G401 (cell line): Measurements from ENCODE around the gene TMEM151B. TPM values are rescaled to one million over a fixed set of nuclear protein-coding genes. Genes with fewer than 3 reads are reported as not detected.
"Not testable (repeated sequence)": the region's sequence is repeated elsewhere in the genome, so short reads cannot be mapped to it uniquely, and the experiment has no call there.

ENCODE experiments used
- DNase-seq: peaks from one replicate; pipeline ENCODE4 v3.0.0-alpha.2; 2015; ENCODE audit warnings: low spot score
- in situ Hi-C: cut with HindIII; loops from 2 replicates; pipeline ENCODE4 v1.10.0; 2016; ENCODE audit warnings: low sequenced_read_pairs, mixed read lengths
- total RNA-seq: library from RNA; depleted of rRNA; stranded (reverse); fragments of >200 nt; shearing (Covaris generic); gene quantifications from 2 replicates; pipeline ENCODE4 v1.2.3, GENCODE V29; 2014

TMEM151B gene
- total RNA-seq, 1 experiment from 2014 or later: 14.6 TPM

DNA sequence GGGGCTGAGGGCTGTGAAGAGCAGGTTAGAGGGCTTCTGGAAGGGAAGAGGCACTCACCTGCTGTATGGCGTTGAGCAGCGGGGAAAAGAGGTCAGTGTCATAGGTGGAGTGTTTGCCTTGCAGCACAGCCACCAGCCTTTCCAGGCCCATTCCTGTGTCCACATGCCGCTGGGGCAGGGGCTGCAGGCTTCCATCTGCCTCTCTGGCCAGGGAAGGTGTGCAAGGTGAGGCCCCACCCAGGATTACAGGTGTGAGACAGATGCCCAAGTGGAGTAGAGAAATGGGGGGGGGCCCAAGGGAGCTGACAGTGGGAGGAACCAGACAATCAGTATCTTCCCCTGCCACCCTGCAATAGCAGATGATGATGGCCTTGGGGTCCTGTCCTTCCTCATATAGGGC, 40.0 kb downstream of the TMEM151B start:
- in situ Hi-C loops: no loop called here

DNA sequence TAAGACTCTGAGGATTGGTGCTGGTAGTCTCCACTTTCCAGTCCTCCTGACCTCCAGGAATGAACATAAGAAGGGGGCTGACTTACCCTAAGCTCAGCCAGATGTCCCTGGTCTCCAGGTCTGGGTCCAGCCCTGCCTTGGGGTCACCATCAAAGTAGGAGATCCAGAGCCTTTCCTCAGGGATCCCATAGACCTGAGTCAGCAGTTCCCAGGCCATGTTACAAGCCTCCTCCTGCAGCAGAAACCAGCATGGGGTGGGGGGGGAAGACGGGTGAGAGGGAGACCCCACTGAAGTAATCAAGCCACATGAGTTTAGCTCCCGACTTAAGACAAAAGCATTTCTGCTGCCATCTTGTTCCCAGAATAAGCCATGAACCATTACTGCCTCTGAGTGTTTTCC, 41.1 kb downstream of the TMEM151B start:
- in situ Hi-C loops: no loop called here
- DNase-seq: no peak

More for the DNA sequence above, 40.0 kb downstream of the TMEM151B start:
- no peak for DNase-seq

DNA sequence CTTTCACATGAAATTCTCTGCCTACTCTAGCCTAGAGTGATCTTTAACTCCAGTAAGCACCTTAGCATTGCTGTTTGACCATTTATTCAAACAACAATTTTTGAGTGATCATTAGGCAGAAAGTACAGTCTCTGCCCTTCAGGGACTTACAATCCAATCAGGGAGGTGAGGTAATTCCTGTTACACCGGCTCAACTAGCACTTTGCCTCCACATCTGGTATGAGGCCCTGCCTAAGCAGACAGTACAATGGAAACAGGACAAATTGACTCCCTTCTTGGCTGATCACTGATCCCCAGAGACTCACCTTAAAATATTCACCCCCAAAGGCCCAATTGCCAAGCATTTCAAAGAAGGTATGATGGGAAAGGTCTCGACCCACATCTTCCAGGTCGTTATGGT, 41.5 kb downstream of the TMEM151B start:
- in situ Hi-C loops: no loop called here
- no peak for DNase-seq

DNA sequence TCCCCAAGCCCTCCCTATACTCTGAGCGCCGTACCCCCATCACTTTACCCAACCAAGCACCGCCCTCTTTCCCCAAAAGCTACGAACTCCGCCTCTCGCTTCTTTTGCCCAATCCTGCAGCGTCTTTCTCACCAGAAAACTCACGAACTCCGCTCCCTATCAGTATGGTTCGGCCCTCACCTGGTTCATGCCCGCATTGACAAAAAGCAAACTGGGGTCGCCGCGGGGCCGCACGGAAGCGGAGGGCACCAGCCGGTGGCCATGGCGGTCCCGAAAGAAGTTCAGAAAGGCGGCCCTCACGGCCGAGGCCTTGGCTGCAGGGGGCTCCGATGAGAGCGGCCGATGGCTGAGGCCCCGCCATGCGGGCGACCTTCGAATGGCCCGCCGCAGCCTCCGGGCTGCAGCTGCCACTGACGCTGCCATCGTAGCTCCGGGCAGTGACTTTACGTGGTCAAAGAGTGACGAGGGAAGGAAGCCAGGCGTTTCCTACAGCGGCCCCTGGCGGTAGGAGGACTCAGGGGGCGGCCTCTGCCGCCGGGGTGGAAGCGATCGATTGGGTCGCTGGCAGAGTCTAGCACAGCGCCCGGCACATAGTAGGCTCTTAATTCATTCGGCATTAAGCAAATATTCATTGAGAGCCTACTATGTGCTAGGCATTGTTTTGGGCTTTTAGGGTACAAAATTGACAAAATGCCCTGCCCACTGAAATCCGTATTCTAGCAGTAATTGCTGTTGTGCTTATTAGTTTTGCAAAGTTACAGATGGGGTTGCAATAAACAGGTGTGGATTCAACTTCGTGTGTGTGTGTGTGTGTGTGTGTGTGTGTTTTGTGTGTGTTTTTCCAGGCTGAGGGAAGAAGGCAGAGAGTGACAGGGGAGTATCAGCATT, 42.9 kb downstream of the TMEM151B start, which contains the start of gene AARS2:
TSS of gene AARS2 (minus strand) at position 447 of the 888 bp plus-strand sequence. CDS start at position 423, 24 bp downstream.
- peak; percentile 87 for DNase-seq
- in situ Hi-C loops: no loop called here

DNA sequence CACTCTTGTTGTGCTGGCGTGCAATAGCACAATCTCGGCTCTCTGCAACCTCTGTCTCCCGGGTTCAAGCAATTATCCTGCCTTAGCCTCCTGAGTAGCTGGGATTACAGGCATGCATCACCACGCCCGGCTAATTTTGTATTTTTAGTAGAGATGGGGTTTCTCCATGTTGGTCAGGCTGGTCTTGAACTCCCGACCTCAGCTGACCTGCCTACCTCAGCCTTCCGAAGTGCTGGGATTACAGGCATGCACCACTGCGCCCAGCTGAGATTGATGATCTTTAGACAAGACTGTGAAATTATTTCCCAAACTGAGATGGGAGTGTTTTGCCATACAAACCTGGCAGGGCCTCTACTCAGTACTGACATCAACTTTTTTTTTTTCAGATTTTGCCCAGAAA, 44.4 kb downstream of the TMEM151B start:
- DNase-seq, in situ Hi-C loops: not testable (repeated sequence)

DNA sequence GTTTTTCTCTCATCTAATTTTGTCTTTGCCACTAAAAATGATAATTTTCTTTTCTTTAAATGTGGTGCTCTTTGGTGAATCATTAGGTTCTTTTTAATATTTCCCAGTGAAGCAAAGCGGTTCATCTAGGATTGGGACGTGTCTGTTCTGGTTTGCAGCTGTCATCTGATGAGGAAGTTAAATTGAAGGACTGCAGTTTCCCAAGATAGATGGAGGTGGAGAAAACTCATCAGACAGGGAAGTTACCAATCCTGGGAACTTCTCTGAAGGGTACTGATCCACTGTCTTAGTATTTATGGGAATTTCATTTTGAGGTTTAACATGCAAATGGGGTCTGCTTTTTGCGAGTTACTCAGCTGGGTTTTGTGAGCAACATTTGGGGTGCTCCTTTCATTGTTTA, 45.3 kb downstream of the TMEM151B start:
- in situ Hi-C loops: no loop called here
- DNase-seq: no peak

DNA sequence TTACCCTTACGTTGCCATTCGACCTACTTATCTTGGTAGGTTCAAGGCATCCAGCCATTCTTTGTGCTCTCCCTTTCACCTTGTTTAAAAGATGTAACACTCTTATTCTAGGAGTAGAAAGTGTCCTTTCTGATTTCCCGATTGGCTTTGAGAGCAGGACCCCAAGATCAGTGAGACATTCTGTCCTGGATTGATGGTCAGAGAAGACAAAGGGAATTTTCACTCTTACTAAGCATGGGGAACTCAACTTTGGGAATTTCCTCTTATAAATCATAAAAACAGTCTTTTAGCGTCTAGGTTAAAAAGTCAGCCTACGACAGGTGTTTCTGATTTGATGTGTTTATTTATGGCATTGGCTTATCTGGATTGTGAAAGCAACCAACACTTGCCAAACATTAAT, 45.7 kb downstream of the TMEM151B start:
- in situ Hi-C loops: no loop called here
- DNase-seq: no peak

DNA sequence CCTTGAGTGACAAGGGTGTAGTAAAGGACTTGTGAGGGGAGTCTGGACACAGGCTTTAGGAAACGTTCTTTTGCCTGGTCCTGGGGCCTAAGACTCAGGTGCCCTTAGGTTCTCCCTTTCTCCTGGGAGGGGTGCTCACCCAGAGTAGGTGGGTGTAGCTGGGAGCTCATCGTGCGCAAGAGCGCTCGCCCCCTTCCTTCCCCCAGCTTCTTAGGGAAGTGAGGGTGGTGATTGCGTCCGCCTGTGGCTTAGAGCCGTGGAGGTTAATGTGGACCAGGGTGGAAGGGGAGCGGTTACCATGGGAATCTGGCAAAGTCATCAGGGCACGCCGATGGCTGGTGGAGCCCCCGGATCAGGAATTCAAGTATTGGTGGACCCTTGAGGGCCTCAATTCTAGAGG, 46.2 kb downstream of the TMEM151B start:
- in situ Hi-C loops: no loop called here

DNA sequence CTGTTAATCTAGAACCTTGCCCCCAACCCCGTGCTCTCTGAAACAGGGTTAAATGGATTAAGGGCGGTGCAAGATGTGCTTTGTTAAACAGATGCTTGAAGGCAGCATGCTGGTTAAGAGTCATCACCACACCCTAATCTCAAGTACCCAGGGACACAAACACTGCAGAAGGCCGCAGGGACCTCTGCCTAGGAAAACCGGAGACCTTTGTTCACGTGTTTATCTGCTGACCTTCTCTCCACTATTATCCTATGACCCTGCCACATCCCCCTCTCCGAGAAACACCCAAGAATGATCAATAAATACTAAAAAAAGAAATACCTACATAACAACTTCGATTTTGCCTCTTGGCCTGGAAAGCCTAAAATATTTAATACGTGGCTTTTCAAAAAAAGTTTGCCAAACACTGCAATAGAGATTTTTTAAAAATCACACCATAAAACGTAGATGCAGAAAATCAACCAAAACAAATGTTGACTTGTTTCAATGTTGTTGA, 46.9 kb downstream of the TMEM151B start:
- not testable (repeated sequence) for DNase-seq

More for the DNA sequence above, 46.2 kb downstream of the TMEM151B start:
- no peak for DNase-seq

DNA sequence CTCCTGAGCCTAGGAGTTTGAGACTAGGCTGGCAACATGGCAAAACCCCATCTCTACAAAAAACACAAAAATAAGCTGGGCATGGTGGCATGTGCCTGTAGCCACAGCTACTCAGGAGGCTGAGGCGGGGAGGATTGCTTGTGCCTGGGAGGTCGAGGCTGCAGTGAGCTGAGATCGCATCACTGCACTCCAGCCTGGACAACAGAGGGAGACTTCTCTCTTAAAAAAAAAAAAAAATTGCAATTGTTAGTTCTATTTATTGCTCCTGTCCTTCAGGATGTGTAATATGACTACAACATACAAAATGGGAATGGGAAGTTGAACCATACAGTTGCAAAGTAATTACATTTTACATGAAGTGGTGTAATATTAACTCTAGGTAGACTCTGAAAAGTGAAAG, 51.0 kb downstream of the TMEM151B start:
- in situ Hi-C loops: no loop called here
- DNase-seq: no peak

More for the DNA sequence above, 46.9 kb downstream of the TMEM151B start:
- in situ Hi-C loops: not testable (repeated sequence)

DNA sequence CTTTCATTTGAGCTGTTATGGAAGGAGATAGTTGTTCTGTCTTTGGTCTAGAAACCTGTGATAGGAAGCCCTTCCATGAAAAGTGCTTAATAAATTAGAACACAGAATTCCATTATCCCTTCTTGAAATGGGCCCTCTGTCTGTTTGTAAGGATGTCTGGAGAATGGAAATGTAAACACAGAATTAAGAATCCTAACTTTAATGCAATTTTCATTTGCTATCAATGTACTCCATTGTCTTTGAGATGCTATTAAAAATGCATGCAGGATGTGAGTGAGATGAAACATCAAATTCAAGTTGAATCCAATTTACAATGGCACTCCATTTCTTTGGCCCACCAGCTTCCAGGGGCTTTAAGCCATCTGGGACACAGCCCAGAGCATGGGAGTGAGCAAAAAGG, 56.8 kb downstream of the TMEM151B start:
- DNase-seq: no peak
- in situ Hi-C loops: no loop called here

DNA sequence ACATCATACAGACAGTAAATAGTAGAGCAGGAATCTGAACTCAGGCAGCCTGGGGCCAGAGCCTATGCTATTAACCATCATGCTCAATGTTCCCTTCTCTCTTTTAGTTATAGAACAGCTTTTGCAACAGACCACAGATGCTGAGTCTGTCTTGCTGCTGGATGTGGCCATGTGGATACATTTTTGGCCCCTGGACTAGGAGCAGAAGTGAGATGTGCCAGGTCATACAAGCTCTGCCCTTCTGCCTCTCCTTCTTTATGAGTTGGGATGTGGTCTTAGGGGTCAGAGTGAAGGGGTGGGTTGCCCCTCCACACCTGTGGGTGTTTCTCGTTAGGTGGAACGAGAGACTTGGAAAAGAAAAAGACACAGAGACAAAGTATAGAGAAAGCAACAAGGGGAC, 57.5 kb downstream of the TMEM151B start:
- no peak for DNase-seq
- in situ Hi-C loops: no loop called here

DNA sequence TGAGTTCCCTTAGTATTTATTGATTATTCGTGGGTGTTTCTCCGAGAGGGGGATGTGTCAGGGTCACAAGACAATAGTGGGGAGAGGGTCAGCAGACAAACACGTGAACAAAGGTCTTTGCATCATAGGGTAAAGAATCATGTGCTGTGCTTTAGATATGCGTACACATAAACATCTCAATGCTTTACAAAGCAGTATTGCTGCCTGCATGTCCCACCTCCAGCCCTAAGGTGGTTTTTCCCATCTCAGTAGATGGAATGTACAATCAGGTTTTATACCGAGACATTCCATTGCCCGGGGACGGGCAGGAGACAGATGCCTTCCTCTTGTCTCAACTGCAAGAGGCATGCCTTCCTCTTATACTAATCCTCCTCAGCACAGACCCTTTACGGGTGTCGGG, 58.0 kb downstream of the TMEM151B start:
- in situ Hi-C loops, DNase-seq: not testable (repeated sequence)

DNA sequence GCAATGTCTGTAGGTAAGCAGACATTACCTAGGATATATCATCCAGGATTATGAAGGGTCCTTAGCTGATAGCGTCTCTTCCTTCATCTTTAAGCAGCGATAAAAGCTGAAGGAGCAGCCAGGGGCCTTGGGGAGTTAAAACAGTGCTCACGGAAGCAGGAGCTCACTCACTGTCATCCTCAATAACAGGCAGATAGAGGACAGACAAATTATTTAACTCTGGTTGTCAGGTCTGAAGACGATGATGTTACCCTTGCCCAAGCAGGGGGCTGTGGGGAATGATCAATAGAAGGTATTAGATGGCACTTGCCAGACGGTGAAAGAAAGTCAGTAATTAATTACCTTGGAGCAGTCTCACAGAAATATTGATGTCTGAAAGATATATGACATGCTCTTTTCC, 59.6 kb downstream of the TMEM151B start:
- no peak for DNase-seq
- in situ Hi-C loops: no loop called here

DNA sequence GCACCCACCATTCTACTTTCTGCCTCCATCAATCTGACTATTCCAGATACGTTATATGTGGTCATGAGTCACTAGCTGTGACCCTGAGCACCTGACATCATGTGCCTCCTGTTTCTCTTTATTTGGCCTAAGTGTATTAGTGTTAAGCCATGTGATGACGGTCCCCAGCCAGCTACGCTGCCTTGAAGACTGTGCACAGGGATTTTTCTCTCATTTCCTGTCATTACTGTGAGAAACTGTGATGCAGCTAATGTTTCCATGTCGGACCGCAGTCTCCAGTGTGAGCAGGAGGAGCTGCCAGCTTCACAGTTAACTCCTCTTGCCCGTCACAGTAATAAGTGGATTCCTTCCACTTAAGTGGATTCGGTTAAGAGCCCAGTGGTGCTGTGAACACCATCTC, 62.3 kb downstream of the TMEM151B start:
- in situ Hi-C loops: no loop called here
- peak; percentile 64 for DNase-seq

DNA sequence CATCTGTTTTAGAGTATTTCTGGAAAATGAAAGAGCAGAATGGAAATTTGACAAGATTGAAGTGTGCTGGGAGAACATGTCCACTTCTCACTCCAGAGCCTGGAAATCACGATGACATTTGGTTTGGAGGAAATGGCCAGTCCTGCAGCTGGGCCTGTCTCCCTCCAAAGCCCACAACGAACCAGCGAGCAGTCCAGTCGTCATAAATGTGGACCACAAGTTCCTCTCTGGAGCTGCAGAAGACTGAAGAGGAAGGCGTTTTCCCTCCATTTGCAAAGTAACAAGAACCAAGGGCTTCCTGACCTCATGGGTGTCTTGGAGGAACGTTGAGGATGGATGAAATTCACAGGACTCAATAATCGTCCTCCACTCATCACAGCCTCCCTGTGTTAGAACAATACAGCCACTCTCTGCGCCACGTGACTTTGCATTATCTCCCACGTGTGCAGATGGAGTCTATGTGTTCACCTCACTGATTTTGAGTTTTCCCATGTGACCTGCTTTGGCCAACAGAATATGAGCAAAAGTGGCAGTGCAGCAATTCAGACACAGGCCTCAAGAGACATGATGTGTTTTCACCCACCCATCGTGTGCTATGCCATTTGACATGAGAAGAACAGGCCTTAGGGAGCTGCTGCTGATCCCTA, 63.1 kb downstream of the TMEM151B start:
- in situ Hi-C loops: no loop called here
- DNase-seq: no peak

DNA sequence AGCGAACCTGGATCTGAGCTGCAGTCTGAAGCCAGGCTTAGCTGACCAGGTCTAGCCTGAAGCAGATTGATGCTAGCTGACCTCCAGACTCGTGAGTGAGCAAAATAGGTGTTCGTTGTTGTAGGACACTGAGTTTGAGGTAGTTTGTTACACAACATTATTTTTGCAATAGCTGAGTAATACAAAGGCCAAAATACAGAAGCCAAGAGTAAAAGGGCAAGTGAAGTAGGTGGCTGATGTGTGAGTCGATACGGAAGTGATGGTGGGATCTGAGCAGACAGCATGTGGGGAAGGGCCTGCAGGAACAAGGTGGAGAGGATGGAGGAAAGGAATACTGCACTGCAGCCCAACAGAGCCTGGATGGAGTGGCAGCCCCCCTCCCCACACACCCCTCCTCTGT, 63.7 kb downstream of the TMEM151B start:
- in situ Hi-C loops: no loop called here
- no peak for DNase-seq

DNA sequence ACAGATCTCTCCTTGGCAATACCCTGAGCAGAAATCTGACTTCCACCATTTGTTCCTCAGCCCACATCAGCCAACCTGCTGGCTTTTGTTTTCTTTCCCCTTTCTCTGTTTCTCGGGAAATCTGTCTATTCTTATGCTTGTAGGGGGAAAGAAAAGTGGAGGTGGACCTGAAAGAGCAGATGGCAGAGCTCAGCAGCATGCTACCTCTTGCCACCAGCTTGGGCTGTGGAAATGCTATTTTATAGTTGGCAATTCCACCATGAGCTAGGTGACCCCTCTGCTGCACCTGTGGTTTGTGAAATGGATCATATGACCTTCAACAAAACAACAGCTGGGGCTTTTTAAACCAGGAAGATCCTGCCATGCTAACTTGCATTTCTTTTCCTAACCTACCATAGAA, 65.4 kb downstream of the TMEM151B start:
- in situ Hi-C loops: loop anchor here (5.0 kb wide), 1 partner anchor 78 kb away; the partner anchor contains the start of gene SLC35B2
- peak; percentile 79 for DNase-seq

DNA sequence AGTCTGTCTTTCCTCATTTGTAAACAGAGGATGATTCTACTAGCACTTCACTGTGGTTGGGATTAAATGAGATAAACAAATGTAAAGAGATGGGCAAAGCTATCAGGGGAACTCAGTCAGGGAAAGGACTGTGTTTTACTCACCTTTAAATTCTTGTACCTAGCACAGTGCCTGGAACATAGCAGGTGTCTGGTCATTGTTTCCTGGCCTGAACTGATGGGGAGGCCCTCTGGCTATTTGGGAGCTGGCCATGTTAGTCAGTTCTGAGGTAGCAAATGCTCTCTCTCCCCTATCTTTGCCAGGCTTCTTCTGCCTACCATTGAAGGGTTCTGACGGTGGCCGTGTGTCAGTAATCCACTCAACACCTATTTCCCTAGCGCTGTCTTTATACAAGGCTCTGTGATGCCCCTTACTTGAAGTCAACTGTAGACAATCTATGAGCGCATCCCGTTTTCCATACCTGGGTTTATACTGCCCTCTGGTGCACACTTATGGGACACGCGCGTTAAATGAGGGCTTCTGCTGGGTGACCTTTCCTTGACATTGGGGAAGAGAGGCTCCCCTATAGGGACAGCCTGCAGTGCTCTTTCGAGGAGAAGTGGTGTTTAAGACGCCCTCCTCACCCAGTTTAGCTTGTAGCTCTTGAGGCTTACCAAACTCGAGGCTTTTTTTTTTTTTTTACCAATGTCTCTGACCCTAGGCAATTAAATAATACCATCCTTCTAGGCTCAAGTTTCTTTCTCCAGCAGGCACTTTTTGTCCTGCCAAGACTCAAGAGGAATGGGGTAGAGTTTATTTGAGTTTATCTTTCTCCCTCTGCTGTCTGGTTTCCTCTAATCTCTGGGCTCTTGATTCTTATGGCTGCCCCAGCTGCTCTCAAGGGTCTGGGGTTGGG, 68.2 kb downstream of the TMEM151B start:
- in situ Hi-C loops: loop anchor here (5.0 kb wide), 1 partner anchor 81 kb away; the partner anchor contains the start of gene SLC35B2
- DNase-seq: peak; percentile 88
